ENCODE measurements around the gene NR5A1. TPM values are rescaled to one million over a fixed set of nuclear protein-coding genes. Genes with fewer than 3 reads are reported as not detected.

The NR5A1 gene
- total and polyA plus RNA-seq, 2 experiments from 2014 or later: 0.21 TPM; not detected in 1

DNA sequence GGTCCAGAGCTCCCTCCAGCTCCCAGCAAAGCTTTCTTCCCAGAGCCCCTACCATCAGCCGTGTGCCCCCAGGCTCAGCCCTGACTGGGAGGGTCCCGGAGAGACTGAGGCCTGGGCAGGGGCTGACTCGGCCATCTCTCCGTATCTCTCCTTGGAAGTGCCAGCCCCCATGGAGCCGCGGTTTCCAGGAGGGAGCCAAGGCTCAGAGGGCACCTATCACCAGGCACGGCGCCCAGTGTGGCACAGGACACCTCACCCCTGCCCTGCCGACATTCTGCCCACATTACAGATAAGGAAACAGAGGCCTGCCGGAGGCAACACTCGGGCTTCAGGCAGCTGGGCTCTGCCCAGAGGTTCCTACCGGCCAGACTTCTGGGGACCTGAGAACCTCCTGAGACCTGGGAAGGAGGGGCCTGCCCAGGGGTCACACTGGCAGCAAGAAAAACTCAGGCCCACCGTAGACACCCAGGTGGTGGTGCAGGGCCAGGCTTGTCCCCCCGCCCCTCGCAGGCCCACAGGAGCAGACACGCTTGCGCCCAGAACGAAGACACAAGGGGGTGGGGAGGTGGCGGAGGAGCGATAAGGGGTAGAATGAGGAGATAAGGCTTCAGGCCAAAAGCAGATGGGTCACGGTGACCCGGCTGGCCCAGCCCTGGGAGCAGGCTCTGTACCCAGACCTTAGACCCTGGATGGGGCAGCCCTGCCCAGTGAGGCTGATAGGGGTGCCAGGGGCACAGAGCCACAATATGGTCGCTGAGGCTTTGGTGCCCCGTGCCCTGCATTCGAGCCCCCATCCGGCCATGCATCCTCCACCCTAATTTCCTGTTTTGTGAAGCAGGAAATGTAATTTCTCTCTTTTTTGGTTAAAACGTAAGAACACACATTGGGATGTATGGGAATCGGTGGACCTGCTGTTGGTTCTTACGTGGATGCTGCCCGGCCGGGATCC, 11.8 kb downstream of the NR5A1 start:
- TF ChIP-seq ZNF114 (CRISPR knock-in tag; IDR thresholded peaks at IDR 0.05): no peak
- no peak for TF ChIP-seq ZNF462 (CRISPR knock-in tag; IDR thresholded peaks at IDR 0.05)
- TF ChIP-seq REST (IDR thresholded peaks at IDR 0.05; ENCODE audit: unreplicated experiment): no peak
- TF ChIP-seq, protein P1, sequence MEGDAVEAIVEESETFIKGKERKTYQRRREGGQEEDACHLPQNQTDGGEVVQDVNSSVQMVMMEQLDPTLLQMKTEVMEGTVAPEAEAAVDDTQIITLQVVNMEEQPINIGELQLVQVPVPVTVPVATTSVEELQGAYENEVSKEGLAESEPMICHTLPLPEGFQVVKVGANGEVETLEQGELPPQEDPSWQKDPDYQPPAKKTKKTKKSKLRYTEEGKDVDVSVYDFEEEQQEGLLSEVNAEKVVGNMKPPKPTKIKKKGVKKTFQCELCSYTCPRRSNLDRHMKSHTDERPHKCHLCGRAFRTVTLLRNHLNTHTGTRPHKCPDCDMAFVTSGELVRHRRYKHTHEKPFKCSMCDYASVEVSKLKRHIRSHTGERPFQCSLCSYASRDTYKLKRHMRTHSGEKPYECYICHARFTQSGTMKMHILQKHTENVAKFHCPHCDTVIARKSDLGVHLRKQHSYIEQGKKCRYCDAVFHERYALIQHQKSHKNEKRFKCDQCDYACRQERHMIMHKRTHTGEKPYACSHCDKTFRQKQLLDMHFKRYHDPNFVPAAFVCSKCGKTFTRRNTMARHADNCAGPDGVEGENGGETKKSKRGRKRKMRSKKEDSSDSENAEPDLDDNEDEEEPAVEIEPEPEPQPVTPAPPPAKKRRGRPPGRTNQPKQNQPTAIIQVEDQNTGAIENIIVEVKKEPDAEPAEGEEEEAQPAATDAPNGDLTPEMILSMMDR (conservative IDR thresholded peaks at IDR 0.05; ENCODE audit: low read depth in 2 of 2): no peak
- no peak for TF ChIP-seq POLR2AphosphoS5 (IDR thresholded peaks at IDR 0.05; ENCODE audit: low read depth)
- TF ChIP-seq NANOG (IDR thresholded peaks at IDR 0.05; ENCODE audit: borderline replicate concordance): no peak
- no peak for TF ChIP-seq EZH2 (IDR thresholded peaks at IDR 0.05; ENCODE audit: low read depth, unreplicated experiment)
- TF ChIP-seq CREB1 (CRISPR knock-in tag; IDR thresholded peaks at IDR 0.05; ENCODE audit: low read depth): no peak
- no peak for TF ChIP-seq EZH2phosphoT487 (IDR thresholded peaks at IDR 0.05; ENCODE audit: unreplicated experiment)
- TF ChIP-seq ZNF331 (CRISPR knock-in tag; IDR thresholded peaks at IDR 0.05; ENCODE audit: low read depth): no peak
- TF ChIP-seq, protein P2, sequence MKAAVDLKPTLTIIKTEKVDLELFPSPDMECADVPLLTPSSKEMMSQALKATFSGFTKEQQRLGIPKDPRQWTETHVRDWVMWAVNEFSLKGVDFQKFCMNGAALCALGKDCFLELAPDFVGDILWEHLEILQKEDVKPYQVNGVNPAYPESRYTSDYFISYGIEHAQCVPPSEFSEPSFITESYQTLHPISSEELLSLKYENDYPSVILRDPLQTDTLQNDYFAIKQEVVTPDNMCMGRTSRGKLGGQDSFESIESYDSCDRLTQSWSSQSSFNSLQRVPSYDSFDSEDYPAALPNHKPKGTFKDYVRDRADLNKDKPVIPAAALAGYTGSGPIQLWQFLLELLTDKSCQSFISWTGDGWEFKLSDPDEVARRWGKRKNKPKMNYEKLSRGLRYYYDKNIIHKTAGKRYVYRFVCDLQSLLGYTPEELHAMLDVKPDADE (IDR thresholded peaks at IDR 0.05): no peak
- TF ChIP-seq STAT1 (IDR thresholded peaks at IDR 0.05; ENCODE audit: unreplicated experiment): no peak
- no peak for TF ChIP-seq JUNB (IDR thresholded peaks at IDR 0.05; ENCODE audit: unreplicated experiment)
- Mint-ChIP-seq H3K4me1 (peaks cover 8% of the 10 kb centered on the region), H3K36me3 (ENCODE audit: low read depth) (no peaks in the 10 kb centered on the region; the same call in 2 of the 3 replicates), H3K9me3 (no peaks in the 10 kb centered on the region), H3K27me3 (ENCODE audit: insufficient read depth, low read depth, poor library complexity) (peaks cover 4% of the 10 kb centered on the region), H3K27ac (no peak overlapping the region), H3K4me3 (no peak overlapping the region)
- H3K4me3 ChIP-seq: no peak overlapping the region
- DNase-seq (ENCODE audit: low spot score) (no peak), ATAC-seq (no peak)
- no peak overlapping the region for H3K4me2 ChIP-seq
- no peaks in the 10 kb centered on the region for H3F3A ChIP-seq (replicated peaks; ENCODE audit: low read depth)
- H3K79me2 ChIP-seq (replicated peaks; ENCODE audit: insufficient read depth): no peaks in the 10 kb centered on the region
- H2AFZ ChIP-seq: no peak overlapping the region
- H3K36me3 ChIP-seq (ENCODE audit: insufficient read depth): no peaks in the 10 kb centered on the region
- H3K9me2 ChIP-seq (ENCODE audit: insufficient read depth): no peaks in the 10 kb centered on the region
- H4K20me1 ChIP-seq (replicated peaks; ENCODE audit: insufficient read depth): no peaks in the 10 kb centered on the region
- H3K27ac ChIP-seq (ENCODE audit: low read depth): no peak overlapping the region
- H3K27me3 ChIP-seq (ENCODE audit: insufficient read depth): no peaks in the 10 kb centered on the region
- H3K4me1 ChIP-seq (ENCODE audit: insufficient read depth): no peaks in the 10 kb centered on the region

Measured in GM23338 (cell line).